Stimulated activated CD4-positive, alpha-beta T cell treated with anti-CD3 and anti-CD28 coated beads, Interleukin-4, amount 100 ng/mL, for 1 hour (primary cell): ENCODE data around the gene SAMD14.

Experiments used
- DNase-seq: peaks from one replicate; pipeline ENCODE4 v3.0.0-alpha.2; 2020

SAMD14 gene

DNA sequence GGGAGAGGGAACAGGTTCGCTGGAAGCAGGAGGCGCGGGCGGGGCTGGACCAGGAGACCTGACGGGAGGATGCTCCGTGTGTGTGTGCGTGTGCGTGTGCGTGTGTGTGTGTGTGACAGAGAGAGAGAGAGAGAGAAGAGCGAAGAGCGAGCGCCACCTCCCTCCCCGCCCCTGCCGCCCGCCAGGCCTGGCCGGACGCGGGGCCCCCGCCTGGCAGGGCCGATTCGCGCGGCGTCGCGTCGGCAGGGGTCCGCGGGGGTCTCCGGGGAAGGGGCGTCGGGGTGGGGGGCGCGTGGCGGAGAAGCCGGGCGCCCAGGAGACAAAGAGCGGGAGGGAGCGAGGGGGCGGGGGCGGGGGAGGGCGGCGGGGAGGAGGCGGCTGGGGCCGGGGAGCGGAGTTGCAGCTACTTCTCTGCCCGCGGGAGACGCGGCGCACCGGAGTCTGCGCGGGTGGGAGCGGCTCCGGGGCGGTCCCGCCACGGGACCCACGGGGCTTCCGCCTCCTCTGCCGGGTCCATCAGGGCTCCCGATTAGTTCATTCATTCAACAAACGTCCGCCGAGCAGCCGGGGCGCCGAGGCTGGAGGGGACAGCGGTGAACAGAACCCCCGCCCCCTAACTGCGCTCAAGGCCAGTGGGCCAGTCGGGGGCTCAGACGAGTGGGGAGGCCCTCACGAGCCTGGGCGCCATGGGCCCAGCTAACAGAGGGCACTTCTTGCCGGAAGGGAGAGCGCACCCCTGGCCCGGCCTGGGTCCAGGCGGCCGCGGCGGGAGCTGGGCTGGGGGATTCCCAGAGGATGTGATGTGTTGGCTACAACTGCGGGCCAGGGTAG is at the start of gene SAMD14:
Gene SAMD14, minus strand, starts transcription at position 433 of the 831 bp plus-strand sequence. CDS start 5,201 bp downstream, outside the sequence.
- no peak for DNase-seq

DNA sequence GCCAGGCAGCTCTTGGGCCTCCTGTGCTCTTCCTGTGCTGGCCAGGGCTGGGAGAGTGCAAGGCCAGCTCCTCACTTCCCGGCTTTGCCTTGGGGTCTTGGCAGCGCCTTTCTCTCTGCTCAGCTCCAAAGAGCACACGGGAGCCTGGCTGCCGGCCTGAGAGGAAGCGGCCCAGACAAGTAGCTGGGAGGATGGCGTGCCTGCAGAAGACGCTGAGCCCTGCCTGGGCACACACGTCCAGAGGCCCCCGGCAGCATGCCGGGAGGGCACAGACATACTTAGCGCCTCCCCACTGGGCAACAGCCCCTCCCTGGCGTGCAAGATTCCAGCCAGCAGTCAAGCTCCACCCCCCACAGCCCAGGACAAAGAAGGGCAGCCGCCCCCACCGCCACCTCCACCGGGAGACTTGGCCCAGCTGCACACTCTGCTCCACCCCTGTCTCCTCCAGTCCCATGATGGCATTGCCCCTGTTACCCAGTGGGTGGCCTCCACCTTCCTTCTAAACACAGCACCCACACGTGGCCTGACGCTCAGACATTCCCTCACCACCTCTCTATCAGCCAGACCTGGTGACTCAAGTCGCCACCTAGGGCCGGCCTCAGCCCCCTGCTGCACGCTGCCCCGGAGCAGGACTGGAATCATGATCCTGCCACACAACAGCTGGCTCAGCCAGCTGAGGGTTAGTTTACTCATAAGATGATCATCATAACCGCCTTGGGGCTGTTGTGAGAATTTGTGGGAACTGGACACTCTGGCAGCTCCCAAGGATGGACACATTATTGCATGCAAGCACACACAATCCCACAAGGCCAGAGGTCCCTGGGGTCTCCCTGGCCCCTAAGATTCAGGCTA is 48.2 kb upstream of the SAMD14 start:
- peak; percentile 51 for DNase-seq

DNA sequence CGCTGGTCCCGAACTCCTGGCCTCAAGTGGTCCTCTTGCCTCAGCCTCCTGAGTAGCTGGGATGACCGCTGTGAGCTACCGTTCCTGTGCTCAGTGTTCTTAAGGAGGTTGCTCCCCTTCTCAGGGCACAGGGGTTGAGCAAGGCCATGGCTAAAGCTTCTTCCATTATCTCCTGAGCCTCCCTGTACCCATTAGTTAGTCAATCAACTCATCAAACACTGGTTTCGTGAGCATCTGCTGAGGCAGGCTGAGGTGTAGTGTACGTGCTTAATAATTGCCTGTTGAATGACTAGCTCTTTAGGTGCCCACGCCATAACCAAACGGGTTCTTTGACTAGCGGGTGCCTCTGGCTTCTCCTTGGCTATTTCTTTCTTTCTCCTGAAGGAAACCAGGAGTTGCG is 47.5 kb upstream of the SAMD14 start:
- DNase-seq, result no peak

DNA sequence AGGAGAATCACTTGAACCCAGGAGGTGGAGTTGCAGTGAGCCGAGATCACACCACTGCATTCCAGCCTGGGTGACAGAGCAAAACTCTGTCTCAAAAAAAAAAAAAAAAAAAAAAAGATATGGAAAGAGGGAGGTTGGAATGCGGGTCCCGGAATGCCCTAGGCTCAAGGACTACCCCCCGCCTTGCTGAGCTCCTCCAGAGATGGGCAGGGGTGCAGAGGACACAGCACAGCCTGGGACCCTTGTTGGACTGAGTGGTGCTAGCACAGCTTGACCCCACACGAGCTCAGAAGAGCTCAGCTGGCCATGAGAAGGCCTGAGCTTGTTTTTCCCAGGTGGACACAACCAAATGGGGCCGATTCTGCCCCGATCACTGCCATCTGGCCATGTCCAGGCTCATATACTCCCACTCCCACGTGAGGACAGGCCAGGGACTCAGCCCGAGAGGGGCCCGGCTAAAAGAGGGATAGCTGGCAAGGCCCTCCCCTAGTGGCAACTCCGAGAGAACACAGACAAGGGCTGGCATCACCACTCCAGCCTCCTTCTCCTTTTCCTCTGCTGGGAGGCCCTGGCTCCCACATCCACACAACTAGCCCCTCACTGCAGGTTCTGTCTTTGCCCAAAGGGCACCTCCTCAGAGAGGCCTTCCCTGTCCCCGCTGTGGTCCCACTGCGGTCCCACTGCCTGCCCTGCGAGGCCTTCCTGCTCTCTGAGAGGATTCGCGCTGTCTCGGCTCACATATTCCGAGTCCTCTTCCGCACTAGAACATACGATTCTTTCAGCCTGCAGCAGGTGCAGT is 46.8 kb upstream of the SAMD14 start:
- no peak for DNase-seq

- no peak for DNase-seq
These were observed 45.3 kb upstream of the SAMD14 start for GRCh38 chr17:50175035-50175807.

GRCh38 chr17:50174444-50174843 is 44.5 kb upstream of the SAMD14 start:
- no peak for DNase-seq

DNA sequence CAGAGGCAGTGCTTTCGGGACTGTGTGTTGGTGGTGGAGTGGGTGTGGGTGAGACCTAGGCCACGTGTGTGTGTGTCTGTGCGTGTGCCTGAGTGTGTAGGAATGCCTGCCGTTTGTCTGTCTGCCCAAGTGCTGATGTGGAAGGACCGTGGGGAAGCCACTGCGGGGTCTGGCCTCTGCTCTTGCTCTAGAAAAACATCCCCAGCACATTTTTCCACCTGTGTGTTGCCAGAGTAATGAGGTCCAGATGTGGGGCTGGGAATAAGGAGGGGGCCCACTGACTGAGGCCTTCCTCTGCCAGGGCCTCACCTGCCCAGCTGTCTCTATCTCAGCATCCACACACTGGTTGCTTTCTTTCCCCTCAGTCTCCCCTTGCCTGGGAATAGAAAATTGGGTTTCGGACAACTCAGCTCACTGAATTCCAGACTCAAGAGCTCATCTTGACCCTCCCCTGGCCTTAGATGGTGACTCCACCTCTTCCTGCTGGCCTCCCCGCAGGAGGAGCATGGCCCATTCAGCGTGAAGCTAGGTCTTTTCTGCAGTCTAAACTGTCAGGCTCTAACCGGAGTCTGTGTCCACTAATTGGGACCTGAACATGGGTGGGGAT is 43.5 kb upstream of the SAMD14 start:
- no peak for DNase-seq

DNA sequence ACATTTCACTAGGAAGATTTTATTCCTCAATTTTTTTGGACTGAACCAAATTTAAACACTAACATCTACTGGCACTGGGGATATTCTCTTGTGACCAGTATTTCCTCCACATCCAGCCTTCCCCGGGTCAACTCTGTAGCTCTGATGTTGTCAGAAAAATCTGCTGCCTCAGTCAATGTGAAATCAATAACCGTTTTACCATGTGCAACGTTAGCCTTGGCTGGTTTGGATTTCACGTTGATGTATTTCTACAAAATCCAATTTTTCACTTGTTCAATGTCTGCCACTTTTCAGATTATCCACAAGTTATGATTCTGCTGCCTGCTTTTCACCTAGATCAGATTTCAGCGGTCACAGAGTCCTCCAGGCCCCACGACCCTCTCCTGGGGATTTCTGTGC is 43.0 kb upstream of the SAMD14 start:
- no peak for DNase-seq

GRCh38 chr17:50172130-50172529 is 42.2 kb upstream of the SAMD14 start:
- DNase-seq, result no peak

DNA sequence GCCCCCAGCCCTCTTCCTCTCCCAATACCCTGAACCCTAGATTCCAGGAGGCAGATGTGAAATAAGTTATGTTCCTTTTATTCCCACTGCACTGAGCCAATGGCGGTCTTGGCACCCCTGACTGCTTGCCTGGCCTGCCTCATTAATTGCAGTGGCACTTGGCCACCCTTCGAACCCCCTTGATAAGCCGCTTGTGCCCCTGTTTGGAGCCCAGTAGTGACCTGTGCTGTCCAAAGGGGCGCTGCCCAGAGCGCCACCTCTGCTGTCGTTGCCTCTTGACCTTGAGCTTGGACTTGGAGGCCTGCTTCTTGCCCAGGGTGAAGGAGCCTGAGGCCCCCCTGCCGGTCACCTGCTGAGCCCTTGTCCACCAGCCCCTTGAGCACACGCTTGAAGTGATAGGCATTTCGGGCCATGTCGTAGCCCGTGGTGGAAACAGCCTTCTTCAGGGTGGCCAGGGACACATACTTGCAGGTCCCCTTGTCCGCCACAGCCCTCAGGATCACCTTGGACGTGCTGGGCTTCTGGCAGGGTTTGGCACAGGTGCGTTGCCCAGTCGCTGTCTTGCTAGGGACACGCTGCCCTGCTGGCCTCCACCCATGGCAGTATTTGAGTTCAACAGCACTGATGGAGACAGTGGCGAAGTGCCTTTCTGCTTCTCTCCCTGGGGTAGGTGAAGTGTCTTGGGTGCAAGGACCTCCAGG is 41.6 kb upstream of the SAMD14 start:
- no peak for DNase-seq

- no peak for DNase-seq
These were observed 40.9 kb upstream of the SAMD14 start for GRCh38 chr17:50170662-50171370.

DNA sequence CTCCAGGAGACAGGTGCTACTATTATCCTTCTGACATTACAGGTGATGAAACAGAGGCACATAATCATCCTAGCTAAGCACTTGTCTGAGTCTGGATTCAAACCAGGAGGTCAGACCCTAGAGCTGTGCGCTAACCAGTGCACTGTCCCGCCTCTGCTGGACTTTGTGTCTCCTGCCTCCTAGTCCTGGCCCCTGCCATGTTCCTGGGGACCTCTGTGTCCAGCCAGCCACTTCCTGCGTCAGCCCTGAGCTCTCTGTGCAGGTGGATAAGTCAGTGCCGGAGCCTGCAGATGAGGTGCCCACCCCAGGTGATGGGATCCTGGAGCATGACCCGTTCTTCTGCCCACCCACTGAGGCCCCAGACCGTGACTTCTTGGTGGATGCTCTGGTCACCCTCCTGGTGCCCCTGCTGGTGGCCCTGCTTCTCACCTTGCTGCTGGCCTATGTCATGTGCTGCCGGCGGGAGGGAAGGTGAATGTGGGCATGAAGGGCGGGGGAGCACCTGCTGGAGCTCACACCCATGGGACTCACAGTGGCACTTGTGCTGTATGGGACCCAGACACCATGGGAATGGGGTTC is 40.0 kb upstream of the SAMD14 start:
- DNase-seq, result no peak

GRCh38 chr17:50169121-50169764 is 39.3 kb upstream of the SAMD14 start:
- peak; percentile 40 for DNase-seq

DNA sequence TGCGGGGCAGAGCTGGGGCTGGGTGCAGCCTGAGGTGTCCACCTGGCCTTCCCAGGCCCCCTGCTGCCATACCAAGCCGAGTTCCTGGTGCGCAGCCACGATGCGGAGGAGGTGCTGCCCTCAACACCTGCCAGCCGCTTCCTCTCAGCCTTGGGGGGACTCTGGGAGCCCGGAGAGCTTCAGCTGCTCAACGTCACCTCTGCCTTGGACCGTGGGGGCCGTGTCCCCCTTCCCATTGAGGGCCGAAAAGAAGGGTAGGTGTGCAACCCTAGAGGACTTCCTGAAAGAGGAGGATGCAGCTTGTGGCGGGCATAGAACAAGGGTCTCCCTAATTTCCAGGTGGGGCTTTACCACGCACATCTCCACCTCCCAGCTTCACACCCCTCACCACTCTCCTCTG is 38.4 kb upstream of the SAMD14 start:
- no peak for DNase-seq

GRCh38 chr17:50167371-50167770 is 37.4 kb upstream of the SAMD14 start:
- no peak for DNase-seq

DNA sequence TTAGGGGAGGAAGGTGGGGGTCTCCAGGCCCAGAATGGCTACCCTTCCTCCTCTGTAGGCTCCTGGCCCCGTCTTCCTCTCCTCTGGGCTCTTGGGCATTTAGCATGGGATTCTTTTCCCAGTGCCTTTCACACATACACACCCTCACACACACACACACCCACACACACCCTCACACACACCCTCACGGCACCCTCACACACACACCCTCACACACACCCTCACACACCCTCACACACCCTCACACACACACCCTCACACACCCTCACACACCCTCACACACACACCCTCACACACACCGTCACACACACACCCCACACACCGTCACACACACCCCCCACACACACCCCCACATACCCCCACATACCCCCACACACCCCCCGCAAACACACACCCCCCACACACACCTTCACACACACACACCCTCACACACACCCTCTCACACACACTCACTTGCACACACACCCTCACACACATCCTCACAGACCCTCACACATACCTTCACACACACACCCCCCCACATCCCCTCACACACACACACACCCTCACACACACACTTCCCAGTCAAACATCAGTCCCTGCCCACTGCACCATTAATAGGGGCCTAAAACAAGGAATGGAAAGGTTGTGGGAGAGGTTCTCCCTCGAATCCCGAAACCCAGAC is 36.7 kb upstream of the SAMD14 start:
- no peak for DNase-seq

- no peak for DNase-seq
These were observed 36.0 kb upstream of the SAMD14 start, which contains the start of gene SGCA for GRCh38 chr17:50165867-50166517. TSS of gene SGCA (plus strand) at chr17:50166005. CDS start at chr17:50166041, 36 bp downstream.

DNA sequence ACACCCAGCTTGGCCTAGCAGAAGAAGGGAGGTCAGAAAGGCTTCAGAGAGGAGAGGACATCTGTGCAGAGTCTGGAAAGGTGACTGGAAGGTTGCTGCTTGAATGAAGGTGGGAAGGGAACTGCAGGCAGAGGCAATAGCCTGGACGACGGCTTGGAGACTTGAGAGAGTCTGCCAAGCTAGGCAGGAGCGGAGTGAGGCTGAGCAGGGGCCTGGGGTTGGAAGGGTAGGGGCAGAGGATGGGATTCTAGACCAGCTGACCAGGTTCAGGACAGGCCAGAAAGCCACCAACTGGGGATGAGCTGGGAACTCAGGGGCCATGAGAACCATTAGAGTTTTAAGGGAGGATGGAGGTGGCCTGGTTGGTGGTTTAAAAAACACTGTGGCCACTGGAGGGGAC is 35.5 kb upstream of the SAMD14 start:
- no peak for DNase-seq
